ENCODE measurements around the gene KRT79.

- no peak for TF ChIP-seq CTCF (IDR thresholded peaks at IDR 0.05)
- TF ChIP-seq POLR2A (IDR thresholded peaks at IDR 0.05) = no peak
These were observed 5.5 kb downstream of the KRT79 start for GRCh38 chr12:52828591-52829021.
